ENCODE data around the gene PTTG1.

- TF ChIP-seq ESRRA (CRISPR knock-in tag; IDR thresholded peaks at IDR 0.05; ENCODE audit: borderline replicate concordance) (no peak), CBFB (CRISPR knock-in tag; IDR thresholded peaks at IDR 0.05; ENCODE audit: low read depth) (no peak), MAX (CRISPR knock-in tag; IDR thresholded peaks at IDR 0.05) (no peak)
These were observed 43.3 kb upstream of the PTTG1 start for GRCh38 chr5:160378330-160378729.

All from WTC11 (cell line).